HepG2 (cell line): ENCODE results near the gene STOML2. TPM values are rescaled to one million over a fixed set of nuclear protein-coding genes. Genes with fewer than 3 reads are reported as not detected.
A peak's percentile ranks its signal among the peaks of the same experiment; 100 is the strongest.

Experiments
- CBFB ChIP-seq: sonication (generic); formaldehyde crosslinking; IDR thresholded peaks from 2 replicates; pipeline ENCODE4 v1.4.0; 2020; ENCODE audit warnings: missing genetic modification reagents
- FUBP1 ChIP-seq: sonication (generic); formaldehyde crosslinking; IDR thresholded peaks from 2 replicates; pipeline ENCODE4 v1.5.1; 2020; ENCODE audit warnings: missing genetic modification reagents, mild to moderate bottlenecking, borderline replicate concordance
- GFI1 ChIP-seq: sonication (generic); formaldehyde crosslinking; IDR thresholded peaks from 2 replicates; pipeline ENCODE4 v1.5.0; 2020; ENCODE audit warnings: missing genetic modification reagents, mild to moderate bottlenecking, borderline replicate concordance
- HMGXB3 ChIP-seq: sonication (generic); formaldehyde crosslinking; IDR thresholded peaks from 2 replicates; pipeline ENCODE4 v1.4.0; 2020; ENCODE audit warnings: missing genetic modification reagents, borderline replicate concordance
- IKZF5 ChIP-seq: IDR thresholded peaks from 2 replicates; pipeline ENCODE4 v1.6.1; 2018; ENCODE audit warnings: missing genetic modification reagents, mild to moderate bottlenecking, missing compliant biosample characterization
- MXI1 ChIP-seq: IDR thresholded peaks from 3 replicates; pipeline ENCODE4 v1.6.1; 2012; ENCODE audit warnings: low read depth, low read length, inconsistent platforms, borderline replicate concordance
- PAF1 ChIP-seq: IDR thresholded peaks from 2 replicates; pipeline ENCODE4 v1.6.1; 2016; ENCODE audit warnings: missing genetic modification reagents, missing compliant biosample characterization
- RERE ChIP-seq: IDR thresholded peaks from 2 replicates; pipeline ENCODE4 v1.6.1; 2016; ENCODE audit warnings: low read depth, missing genetic modification reagents, missing compliant biosample characterization
- REXO4 ChIP-seq: sonication (generic); formaldehyde crosslinking; IDR thresholded peaks from 2 replicates; pipeline ENCODE4 v1.8.0; 2022; ENCODE audit warnings: missing genetic modification reagents, mild to moderate bottlenecking, borderline replicate concordance
- SALL1 ChIP-seq: sonication (generic); formaldehyde crosslinking; IDR thresholded peaks from 2 replicates; pipeline ENCODE4 v1.8.0; 2022; ENCODE audit warnings: mild to moderate bottlenecking, missing genetic modification reagents
- SMARCC2 ChIP-seq: fragments of 450-650 bp; IDR thresholded peaks from 2 replicates; pipeline ENCODE4 v1.6.1; 2017; ENCODE audit warnings: antibody characterized with exemption, mild to moderate bottlenecking
- TBP ChIP-seq: sonication (generic); formaldehyde crosslinking; IDR thresholded peaks from 2 replicates; pipeline ENCODE4 v1.5.0; 2020; ENCODE audit warnings: missing genetic modification reagents
- ZKSCAN1 ChIP-seq: fragments of 150-350 bp; IDR thresholded peaks from 2 replicates; pipeline ENCODE4 v1.6.1; 2014; ENCODE audit warnings: low read length
- ZNF207 ChIP-seq: fragments of 450-650 bp; IDR thresholded peaks from 2 replicates; pipeline ENCODE4 v1.6.1; 2016; ENCODE audit warnings: antibody characterized with exemption, borderline replicate concordance
- ZNF317 ChIP-seq: sonication (generic); formaldehyde crosslinking; IDR thresholded peaks from 2 replicates; pipeline ENCODE4 v1.5.0; 2020; ENCODE audit warnings: mild to moderate bottlenecking, missing genetic modification reagents
- ZNF768 ChIP-seq: sonication (generic); formaldehyde crosslinking; IDR thresholded peaks from 2 replicates; pipeline ENCODE4 v1.4.0; 2020; ENCODE audit warnings: missing genetic modification reagents
- ZNF792 ChIP-seq: IDR thresholded peaks from 2 replicates; pipeline ENCODE4 v1.6.1; 2016
- polyA plus RNA-seq, 8 experiments: library from polyadenylated mRNA; depleted of rRNA in 3 of 8; stranded (reverse) in 7 of 8; unstranded in 1 of 8; fragments of >200 nt; fragmentation: Illumina TruSeq in 4 of 8; extraction: Trizol in 4 of 8; gene quantifications; 2 replicates each; pipeline versions ENCODE4 v1.2.1 to v1.2.3, GENCODE V29; 2011 to 2016; ENCODE audit warnings: low read depth in 4 of 8, missing spikeins in 1 of 8, mixed read lengths in 1 of 8; ENCODE audit not compliant: insufficient read depth in 1 of 8
- total RNA-seq, 5 experiments: library from RNA; depleted of rRNA; stranded (reverse); fragments of >200 nt; fragmentation: Illumina TruSeq; extraction: Trizol; gene quantifications; 2 replicates each; pipeline ENCODE4 v1.2.3, GENCODE V29; 2016; ENCODE audit warnings: low read depth in 1 of 5

The STOML2 gene
- total and polyA plus RNA-seq, 2 of the 13 experiments (the other 11 are each of a cell fraction or from before 2014, with no cell fraction given): 245 to 250 TPM

- TF ChIP-seq RERE (CRISPR knock-in tag) (no peak; the same call in none of the 2 replicates), FUBP1 (CRISPR knock-in tag) (no peak), ZKSCAN1 (no peak), CBFB (peak; percentile 87), ZNF768 (CRISPR knock-in tag) (peak; percentile 87; the same call in 1 of the 2 replicates), ZNF792 (CRISPR knock-in tag) (peak; percentile 91), SMARCC2 (no peak), IKZF5 (CRISPR knock-in tag) (peak; percentile 88), MXI1 (peak; percentile 72; the same call in 1 of the 3 replicates), PAF1 (no peak), ZNF207 (no peak), SALL1 (peak; percentile 87; the same call in 1 of the 2 replicates), HMGXB3 (CRISPR knock-in tag) (peak; percentile 59; the same call in 1 of the 2 replicates), ZNF317 (CRISPR knock-in tag) (no peak), REXO4 (CRISPR knock-in tag) (no peak), GFI1 (peak; percentile 77; the same call in 1 of the 2 replicates), TBP (CRISPR knock-in tag) (peak; percentile 66; the same call in 1 of the 2 replicates)
Observed at GRCh38 chr9:35096035-35096849, 6.7 kb downstream of the STOML2 start, which contains the start of gene PIGO (continued).
